Brain pericyte (primary cell): ENCODE measurements around the gene DIS3L.
"Not testable (repeated sequence)": the region's sequence is repeated elsewhere in the genome, so short reads cannot be mapped to it uniquely, and the experiment has no call there.

ENCODE experiments used
- DNase-seq: peaks from one replicate; pipeline ENCODE4 v3.0.0-alpha.2; 2012; ENCODE audit warnings: low read depth, low spot score

The DIS3L gene

DNA sequence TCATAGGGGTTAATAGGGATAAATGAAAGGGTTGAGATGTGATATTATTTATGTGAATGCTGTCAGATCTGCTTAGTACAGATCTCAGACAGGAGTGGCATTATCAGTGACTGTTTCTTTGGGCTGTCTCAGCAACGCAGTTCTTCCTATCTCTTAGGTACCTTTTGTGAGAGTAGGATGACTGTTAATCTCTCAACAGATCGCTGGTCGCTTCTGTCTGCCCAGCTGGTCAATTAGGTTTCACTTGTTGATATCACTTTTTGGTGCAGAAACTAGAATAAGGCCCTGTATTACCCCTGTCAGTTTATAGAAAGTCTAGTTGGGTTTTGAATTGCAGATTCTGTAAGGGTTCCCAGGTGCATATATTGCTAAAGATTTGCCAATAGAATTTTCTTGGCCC is 16.5 kb downstream of the DIS3L start:
- no peak for DNase-seq

DNA sequence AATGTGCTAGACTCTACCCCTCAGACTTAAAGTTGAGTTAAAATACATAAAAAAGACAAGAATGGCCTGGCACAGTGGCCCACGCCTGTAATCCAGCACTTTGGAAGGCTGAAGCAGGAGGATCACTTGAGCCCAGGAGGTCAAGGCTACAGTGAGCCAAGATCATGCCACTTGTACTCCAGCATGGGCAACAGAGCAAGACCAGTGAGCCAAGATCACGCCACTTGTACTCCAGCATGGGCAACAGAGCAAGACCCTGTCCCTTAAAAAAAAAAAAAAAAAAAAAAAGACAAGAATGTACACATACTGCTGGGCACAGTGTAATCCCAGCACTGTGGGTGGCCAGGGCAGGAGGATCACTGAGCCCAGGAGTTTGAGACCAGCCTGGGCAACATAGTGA is 17.4 kb downstream of the DIS3L start:
- no peak for DNase-seq

DNA sequence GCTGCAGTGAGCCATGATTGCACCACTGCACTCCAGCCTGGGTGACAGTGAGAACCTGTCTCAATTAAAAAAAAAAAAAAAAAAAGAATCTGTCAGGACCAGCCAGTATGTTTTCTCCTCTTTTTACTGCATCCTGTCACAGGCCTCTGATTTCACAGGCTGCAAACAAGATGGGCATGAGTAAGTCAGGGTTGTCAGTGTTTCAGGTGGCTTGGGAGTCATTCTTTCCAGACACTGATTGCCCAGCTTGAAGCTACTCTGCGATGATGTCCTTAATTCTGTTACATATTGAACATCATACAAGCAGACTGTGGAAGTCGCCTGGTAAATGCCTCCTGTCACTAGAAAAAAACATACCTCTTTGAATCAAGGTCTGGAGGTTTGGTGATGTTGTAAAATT is 18.8 kb downstream of the DIS3L start:
- DNase-seq, result no peak

DNA sequence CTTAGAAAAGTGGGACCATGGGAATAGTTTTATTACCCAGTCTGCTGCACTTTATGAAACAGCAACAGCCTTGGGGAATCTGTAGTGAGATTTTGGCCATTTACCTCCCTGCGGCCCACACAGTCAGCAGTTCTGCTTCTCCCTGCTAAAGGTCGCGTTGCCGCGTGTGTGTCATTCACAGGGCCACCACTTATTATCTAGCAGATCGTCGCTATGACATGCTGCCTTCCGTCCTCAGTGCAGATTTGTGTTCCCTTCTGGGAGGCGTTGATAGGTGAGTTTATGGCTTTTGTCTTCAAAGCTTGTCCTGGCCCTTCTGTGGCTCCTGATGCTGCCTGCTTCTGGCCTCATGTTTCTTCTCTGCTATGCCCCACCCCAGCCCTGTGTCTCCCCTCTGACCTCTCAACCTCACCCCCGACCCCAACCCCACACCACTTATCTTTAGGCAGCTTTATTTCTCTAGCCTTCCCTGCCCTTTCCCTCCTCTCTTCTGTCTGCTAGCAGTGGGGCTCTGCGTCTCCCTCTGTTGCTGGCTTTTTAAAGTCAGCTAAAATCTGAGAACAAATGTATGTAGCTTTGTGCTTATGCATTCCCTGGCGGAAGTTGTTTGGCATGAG is 30.1 kb downstream of the DIS3L start:
- no peak for DNase-seq

DNA sequence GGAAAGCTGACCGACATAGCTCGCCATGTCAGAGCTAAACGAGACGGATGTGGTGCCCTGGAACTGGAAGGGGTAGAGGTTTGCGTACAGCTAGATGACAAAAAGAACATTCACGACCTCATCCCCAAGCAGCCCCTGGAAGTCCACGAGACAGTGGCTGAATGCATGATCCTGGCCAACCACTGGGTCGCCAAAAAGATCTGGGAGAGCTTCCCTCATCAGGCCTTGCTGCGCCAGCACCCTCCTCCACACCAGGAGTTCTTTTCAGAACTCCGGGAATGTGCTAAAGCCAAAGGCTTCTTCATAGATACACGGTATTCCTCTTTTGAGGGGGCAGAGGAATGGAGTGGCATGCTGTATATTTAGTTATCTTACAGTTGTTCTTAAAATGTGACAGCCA is 32.7 kb downstream of the DIS3L start:
- no peak for DNase-seq

DNA sequence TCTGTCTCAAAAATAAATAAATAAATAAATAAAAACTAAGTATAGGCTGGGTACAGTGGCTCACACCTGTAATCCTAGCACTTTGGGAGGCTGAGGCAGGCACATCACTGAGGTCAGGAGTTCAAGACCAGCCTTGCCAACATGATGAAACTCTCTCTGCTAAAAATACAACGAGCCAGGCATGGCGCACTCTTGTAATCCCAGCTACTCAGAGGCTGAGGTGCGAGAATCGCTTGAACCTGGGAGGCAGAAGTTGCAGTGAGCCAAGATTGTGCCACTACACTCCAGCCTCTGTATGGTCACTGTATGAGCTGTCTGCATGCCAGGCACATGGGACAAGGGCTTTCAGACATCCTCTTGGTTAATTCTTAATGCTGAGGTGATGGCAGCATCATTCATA is 34.4 kb downstream of the DIS3L start:
- DNase-seq, result no peak

DNA sequence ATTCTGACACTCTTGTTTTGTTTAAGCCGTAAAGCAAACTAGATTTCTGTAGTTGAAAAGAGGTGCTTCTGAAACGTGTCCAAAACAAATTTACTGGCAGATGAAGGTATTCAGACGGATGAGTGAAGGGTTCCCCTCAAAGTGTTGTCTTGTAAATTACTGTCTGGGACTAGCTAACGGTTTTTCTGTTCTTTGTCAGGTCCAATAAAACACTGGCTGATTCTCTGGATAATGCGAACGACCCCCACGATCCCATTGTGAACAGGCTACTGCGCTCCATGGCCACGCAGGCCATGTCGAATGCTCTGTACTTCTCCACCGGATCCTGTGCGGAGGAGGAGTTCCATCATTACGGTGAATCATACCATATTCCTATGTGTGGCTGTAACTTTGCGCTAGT is 35.4 kb downstream of the DIS3L start:
- no peak for DNase-seq

DNA sequence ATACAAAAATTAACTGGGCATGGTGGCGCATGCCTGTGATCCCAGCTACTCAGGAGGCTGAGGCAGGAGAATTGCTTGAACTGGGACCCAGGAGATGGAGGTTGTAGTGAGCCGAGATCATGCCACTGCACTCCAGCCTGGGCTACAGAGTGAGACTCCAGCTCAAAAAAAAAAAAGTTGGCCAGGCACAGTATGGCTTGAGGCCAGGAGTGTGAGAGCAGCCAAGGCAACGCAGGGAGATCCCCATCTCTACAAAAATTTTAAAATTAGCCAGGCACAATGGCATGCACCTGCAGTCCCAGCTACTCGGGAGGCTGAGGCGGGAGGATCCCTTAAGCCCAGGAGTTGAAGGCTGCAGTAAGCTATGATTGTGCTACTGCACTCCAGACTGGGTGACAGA is 55.2 kb downstream of the DIS3L start:
- not testable (repeated sequence) for DNase-seq

DNA sequence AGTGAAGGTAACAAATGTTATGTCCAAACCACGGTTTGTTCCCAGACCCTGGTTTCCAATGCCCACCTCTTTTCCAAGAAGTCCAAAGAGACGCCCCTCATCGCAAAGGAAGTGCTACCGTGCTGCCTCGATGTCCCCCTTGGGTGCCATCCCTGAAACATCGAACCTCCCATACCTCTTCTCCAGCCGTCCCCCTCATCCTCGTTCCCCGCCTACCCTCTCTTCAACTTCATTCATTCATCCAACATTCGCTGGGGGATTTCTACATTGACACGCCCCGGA is 62.6 kb downstream of the DIS3L start:
- no peak for DNase-seq

DNA sequence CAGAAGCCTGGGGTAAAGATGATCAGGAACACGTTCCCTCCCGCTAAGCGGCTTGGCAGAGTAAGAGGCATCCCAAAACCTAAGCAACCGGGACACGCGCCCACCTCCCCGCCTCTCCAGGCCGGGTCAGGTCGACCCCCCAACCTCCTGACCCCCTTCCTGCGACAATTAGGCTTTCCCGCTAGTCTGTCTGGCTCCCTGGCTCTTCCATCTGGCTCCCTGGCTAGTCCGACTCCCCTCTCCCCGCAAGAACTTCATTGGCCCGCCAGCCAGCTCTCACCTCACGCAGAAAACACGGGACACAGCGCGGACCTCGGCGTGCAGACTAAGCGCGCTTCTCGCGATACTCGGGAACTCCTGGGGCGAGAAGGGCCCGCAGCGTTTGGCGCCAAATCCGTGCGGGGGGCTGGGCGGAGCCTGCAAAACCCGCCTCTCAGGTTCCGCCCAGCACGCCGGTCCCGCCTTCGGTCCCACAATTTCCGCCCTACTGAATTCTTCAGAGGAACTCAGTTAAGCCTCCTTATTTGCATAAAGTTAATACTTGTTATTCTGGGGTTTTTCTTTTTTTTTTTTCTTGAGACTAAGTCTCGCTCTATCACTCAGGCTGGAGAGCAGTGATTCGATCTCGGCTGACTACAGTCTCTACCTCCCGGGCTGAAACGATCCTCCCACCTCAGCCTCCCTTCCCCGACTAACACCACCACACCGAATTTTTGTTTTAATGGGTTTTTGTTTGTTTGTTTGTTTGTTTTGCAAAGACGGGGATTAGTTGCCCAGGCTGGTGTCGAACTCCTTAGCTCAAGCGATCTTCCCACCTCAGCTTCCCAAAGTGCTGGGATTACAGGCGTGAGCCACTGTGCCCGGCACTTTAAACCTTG is 63.2 kb downstream of the DIS3L start, which contains the start of gene TIPIN:
TSS of gene TIPIN (minus strand) at position 327 of the 878 bp plus-strand sequence. CDS start 3,738 bp downstream, outside the sequence.
- DNase-seq, result peak; percentile 87

DNA sequence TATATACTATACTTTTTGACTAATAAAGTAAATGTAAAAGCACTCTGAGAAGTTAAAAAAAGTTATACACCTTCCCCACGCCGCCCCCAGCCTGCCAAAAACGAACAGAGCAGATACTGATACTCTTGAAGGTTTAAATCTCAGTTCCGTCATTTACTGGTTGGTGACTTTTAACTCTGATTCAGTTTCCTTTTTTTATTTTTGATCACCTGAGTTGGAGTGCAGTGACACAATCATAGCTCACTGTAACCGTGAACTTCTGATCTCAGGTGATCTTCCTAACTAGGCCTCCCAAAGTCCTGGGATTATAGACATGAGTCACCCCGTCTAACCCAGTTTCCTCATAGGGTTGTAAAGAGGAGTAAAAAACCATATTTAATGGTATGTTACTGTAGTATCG is 66.4 kb downstream of the DIS3L start:
- no peak for DNase-seq

DNA sequence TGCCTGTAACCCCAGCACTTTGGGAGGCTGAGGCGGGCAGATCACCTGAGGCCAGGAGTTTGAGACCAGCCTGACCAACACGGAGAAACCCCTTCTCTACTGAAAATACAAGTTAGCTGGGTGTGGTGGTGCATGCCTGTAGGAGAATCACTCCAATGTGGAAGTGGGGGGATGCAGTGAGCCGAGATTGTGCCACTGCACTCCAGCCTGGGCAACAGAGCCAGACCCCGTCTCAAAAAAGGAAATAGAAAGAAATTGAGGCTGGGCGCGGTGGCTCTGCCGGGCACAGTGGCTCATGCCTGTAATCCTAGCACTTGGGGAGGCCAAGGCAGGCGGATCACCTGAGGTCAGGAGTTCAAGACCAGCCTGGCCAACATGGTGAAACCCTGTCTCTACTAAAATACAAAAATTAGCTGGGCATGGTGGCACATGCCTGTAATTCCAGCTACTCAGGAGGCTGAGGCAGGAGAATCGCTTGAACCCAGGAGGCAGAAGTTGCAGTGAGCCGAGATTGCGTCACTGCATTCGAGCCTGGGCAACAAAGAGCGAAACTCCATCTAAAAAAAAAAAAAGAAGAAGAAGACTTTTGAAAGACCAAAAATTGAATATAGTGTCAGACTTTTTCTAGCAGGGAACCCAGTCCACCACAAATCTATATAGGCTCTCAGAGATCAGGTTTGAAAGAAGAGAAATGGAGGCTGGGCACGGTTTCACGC is 68.5 kb downstream of the DIS3L start:
- not testable (repeated sequence) for DNase-seq

DNA sequence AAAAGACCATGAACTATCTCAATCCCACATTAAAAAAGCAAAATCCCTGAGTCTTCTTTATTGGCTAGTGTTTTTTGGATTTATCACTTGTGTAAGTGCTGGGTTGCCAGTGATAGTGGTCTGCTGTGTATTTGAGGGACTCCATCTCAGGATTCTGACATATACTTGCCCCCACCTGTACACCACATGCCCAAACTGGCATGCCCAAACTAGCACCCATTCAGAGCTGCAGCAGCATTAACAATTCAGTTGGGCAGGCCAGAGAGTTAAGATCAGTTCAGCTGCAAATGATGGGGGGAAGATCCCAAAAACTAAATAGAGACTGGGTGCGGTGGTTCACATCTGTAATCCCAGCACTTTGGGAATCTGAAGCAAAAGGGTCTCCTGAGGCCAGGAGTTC is 69.4 kb downstream of the DIS3L start:
- no peak for DNase-seq

DNA sequence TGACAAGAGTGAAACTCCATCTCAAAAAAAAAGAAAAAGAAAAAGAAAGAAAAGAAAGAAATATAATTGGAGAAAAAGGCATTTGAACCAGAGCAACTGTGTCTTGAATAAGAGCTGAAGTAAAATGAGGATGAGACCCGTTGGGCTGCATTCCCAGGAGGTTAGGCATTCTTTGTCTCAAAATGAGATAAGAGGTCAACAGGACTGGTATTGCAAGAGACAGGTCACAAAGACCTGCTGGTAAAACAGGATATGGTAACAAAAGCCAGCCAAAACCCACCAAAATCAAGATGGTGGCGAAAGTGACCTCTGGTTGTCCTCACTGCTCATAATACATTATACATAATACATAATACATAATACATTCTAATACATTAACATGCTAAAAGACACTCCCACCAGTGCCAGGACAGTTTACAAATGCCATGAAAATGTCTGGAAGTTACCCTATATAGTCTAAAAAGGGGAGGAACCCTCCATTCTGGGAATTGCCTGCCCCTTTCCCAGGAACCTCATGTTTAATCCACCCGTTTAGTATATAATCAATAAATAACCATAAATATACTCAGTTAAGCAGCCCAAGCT is 71.7 kb downstream of the DIS3L start:
- DNase-seq, result no peak

DNA sequence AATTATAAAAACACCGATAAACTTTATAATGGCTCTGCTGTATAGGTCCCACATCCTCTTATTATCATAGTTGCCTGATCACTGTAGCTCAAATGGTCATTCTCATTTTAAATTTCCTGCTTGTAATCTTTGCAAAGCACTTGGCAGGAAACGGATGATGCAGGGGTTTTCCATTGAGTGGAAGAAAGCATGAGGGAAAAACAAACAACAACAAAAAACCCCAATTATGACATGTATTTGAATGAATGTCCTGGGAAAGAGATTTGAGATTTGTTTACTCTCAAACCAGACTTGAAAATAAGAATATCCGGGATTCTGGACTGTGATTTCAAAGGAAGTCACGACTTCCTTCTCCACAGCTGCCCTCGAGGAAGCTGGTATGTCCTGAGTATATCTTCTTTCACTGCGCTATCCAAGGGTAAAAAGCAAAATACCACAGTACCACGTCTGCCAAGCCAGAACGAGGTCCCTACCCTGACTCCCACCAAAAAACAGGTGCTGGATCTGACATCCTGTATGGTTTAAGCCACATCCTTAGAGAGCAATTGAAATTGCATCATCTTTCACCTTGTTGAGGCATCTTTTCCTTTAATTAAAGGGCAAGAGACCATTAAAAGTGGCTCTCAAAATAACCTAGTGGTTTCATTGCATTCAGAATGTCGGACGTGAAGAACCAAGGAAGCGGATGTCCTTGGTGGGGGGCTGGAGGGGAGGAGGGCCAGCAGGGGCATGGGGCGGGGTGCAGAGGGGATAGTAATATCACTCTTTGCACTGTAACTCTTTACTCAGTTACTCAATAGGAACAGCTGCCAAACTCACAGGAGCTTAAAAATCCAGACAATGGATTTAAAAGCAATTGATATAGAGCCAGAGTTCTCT is 76.6 kb downstream of the DIS3L start:
- no peak for DNase-seq

DNA sequence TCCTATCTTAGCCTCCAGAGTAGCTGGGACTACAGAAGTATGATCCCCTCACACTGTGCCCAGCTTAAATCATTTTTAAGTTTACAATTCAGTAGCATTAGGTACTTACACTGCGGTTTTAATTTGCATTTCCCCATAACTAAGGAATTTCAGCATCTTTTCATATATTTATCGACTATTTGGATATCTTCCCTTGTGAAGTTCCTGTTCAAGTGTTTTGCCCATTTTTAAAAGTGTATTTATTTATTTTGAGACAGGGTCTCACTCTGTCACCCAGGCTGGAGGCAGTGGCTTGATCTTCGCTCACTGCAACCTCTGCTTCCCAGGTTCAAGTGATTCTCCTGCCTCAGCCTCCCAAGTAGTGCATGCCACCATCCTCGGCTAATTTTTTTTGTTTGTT is 80.8 kb downstream of the DIS3L start:
- DNase-seq, result no peak

DNA sequence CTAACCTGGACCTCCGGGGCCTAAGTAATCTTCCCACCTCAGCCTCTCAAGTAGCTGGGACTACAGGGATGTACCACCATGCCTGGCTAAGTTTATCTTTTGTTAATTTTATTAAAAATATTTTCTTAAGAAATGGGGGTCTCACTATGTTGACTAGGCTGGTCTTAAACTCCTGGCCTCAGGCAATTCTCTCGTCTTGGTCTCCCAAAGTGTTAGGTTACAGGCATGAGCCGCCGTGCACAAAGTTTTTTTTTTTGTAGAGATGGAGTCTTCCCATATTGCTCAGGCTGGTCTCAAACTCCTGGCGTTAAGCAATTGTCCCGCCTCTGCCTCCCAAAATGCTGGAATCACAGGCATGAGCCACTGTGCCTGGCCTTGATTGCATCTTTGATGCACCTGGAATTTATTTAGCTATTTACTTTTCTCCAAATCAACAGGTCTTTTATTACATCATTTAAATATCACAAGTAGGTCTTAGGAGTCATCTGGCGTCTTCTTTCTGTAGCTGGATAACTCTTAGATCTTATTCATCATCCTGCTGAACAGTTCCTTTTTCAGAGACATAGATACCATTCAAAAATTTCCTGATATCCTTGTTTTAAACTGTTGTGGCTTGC is 85.6 kb downstream of the DIS3L start:
- DNase-seq, result no peak

DNA sequence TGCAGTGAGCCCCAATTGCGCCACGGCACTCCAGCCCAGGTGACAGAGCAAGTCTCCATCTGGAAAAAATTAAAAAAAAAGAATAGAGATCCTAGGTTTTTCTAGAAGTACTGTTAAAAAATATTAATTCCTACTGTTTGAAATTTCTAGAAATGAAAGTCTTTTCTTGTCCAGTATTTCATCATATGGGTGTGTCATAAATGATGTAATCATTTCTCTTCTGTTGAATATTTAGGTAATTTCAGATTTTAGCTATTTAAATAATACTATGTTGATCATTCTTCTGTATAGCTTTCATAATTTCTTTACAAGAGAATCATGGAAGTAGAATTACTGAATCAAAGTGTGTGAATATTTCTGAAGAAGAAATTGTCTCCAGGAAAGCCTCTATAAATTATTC is 88.0 kb downstream of the DIS3L start:
- DNase-seq, result not testable (repeated sequence)
